HepG2 (cell line): ENCODE data around the gene THOC1. TPM values are rescaled to one million over a fixed set of nuclear protein-coding genes. Genes with fewer than 3 reads are reported as not detected.

Source experiments
- ARID2 ChIP-seq: sonication (generic); formaldehyde crosslinking; IDR thresholded peaks from 2 replicates; pipeline ENCODE4 v1.8.1; 2022; ENCODE audit warnings: mild to moderate bottlenecking, missing genetic modification reagents, borderline replicate concordance
- BRD4 ChIP-seq: sonication (generic); formaldehyde crosslinking; IDR thresholded peaks from 2 replicates; pipeline ENCODE4 v1.4.0; 2020; ENCODE audit warnings: missing genetic modification reagents
- HNRNPH1 ChIP-seq: fragments of 200-400 bp; formaldehyde crosslinking; optimal IDR thresholded peaks from 2 replicates; pipeline ENCODE3; 2017; ENCODE audit warnings: mild to moderate bottlenecking, low read depth, low read length
- JUN ChIP-seq: sonication (generic); formaldehyde crosslinking; IDR thresholded peaks from 2 replicates; pipeline ENCODE4 v1.4.0; 2020; ENCODE audit warnings: mild to moderate bottlenecking, missing genetic modification reagents
- MTF1 ChIP-seq: sonication (generic); formaldehyde crosslinking; IDR thresholded peaks from 2 replicates; pipeline ENCODE4 v1.5.0; 2020; ENCODE audit warnings: missing genetic modification reagents
- NCOA5 ChIP-seq: sonication (generic); formaldehyde crosslinking; IDR thresholded peaks from 2 replicates; pipeline ENCODE4 v1.4.0; 2020; ENCODE audit warnings: missing genetic modification reagents
- NFYB ChIP-seq: sonication (generic); formaldehyde crosslinking; IDR thresholded peaks from 2 replicates; pipeline ENCODE4 v1.4.0; 2020; ENCODE audit warnings: missing genetic modification reagents
- REXO4 ChIP-seq: sonication (generic); formaldehyde crosslinking; IDR thresholded peaks from 2 replicates; pipeline ENCODE4 v1.8.0; 2022; ENCODE audit warnings: missing genetic modification reagents, mild to moderate bottlenecking, borderline replicate concordance
- SMAD9 ChIP-seq: sonication (generic); formaldehyde crosslinking; IDR thresholded peaks from 2 replicates; pipeline ENCODE4 v1.5.1; 2020; ENCODE audit warnings: mild to moderate bottlenecking, missing genetic modification reagents
- WIZ ChIP-seq: sonication (generic); formaldehyde crosslinking; IDR thresholded peaks from 2 replicates; pipeline ENCODE4 v1.5.1; 2020; ENCODE audit warnings: mild to moderate bottlenecking, missing genetic modification reagents
- YEATS4 ChIP-seq: sonication (generic); formaldehyde crosslinking; IDR thresholded peaks from 2 replicates; pipeline ENCODE4 v1.4.0; 2020; ENCODE audit warnings: missing genetic modification reagents, borderline replicate concordance
- ZNF747 ChIP-seq: sonication (generic); formaldehyde crosslinking; IDR thresholded peaks from 2 replicates; pipeline ENCODE4 v1.8.1; 2023; ENCODE audit warnings: missing genetic modification reagents, mild to moderate bottlenecking, borderline replicate concordance
- polyA plus RNA-seq, 8 experiments: library from polyadenylated mRNA; depleted of rRNA in 3 of 8; stranded (reverse) in 7 of 8; unstranded in 1 of 8; fragments of >200 nt; fragmentation: Illumina TruSeq in 4 of 8; extraction: Trizol in 4 of 8; gene quantifications; 2 replicates each; pipeline versions ENCODE4 v1.2.1 to v1.2.3, GENCODE V29; 2011 to 2016; ENCODE audit warnings: low read depth in 4 of 8, missing spikeins in 1 of 8, mixed read lengths in 1 of 8; ENCODE audit not compliant: insufficient read depth in 1 of 8
- total RNA-seq, 5 experiments: library from RNA; depleted of rRNA; stranded (reverse); fragments of >200 nt; fragmentation: Illumina TruSeq; extraction: Trizol; gene quantifications; 2 replicates each; pipeline ENCODE4 v1.2.3, GENCODE V29; 2016; ENCODE audit warnings: low read depth in 1 of 5
- TF ChIP-seq, protein P1 (sequence below): sonication (generic); formaldehyde crosslinking; IDR thresholded peaks from 2 replicates; pipeline ENCODE4 v1.5.0; 2020; ENCODE audit warnings: mild to moderate bottlenecking, missing genetic modification reagents, borderline replicate concordance
- TF ChIP-seq, protein P2 (sequence below): sonication (generic); formaldehyde crosslinking; IDR thresholded peaks from 2 replicates; pipeline ENCODE4 v1.4.0; 2020; ENCODE audit warnings: missing genetic modification reagents, borderline replicate concordance
- TF ChIP-seq, protein P3 (sequence below): sonication (generic); formaldehyde crosslinking; IDR thresholded peaks from 2 replicates; pipeline ENCODE4 v1.8.0; 2022; ENCODE audit warnings: mild to moderate bottlenecking, missing genetic modification reagents, borderline replicate concordance
- TF ChIP-seq, protein P4 (sequence below): sonication (generic); formaldehyde crosslinking; IDR thresholded peaks from 2 replicates; pipeline ENCODE4 v1.8.1; 2023; ENCODE audit warnings: mild to moderate bottlenecking, inconsistent platforms, moderate library complexity, missing genetic modification reagents, borderline replicate concordance

Gene THOC1
- total and polyA plus RNA-seq, 2 of the 13 experiments (the other 11 are each of a cell fraction or from before 2014, with no cell fraction given), result 40.6 to 56.7 TPM

DNA sequence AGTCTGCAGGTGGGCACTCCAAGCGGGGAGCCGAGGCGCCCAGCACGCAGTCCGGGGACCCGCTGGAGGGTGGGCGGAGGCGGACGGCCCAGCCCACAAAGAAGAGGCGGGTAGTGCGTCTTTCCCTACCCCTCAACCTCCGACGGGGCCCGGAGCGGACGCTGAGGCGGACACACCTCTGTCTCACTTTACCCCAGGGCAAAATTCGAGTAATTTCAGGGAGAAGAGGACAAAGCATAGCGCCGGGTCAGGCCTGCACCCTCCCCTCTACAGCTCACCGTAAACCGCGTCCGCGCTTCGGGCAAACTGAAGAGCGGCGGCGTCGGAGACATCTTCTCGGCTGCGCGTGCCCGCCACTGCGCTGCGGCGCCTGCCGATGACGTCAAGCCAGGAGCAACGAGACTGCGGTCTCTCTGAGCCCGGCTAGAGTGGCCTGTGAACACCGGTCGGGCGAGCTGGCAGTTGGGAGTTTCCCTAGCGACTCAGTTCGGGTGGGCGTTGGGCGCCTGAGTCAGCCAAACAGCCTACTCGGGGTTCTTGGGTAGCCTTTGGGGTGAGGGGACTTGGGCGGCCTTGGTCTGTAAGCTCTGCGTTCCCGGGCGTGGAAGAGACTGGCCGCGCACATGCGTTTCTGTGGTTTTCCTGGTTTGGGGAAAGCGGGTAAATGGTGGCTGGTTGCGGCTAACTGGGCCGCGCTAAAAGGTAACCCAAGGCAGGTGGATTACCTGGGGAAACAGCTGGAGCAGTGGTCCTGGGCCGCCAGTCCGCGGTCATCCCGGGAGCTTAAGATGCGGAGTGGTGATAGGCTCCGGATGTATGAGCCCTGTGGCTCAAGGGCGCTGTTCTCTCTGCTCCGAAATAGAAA, at the start of gene THOC1 (continued):
- TF ChIP-seq, protein P1, sequence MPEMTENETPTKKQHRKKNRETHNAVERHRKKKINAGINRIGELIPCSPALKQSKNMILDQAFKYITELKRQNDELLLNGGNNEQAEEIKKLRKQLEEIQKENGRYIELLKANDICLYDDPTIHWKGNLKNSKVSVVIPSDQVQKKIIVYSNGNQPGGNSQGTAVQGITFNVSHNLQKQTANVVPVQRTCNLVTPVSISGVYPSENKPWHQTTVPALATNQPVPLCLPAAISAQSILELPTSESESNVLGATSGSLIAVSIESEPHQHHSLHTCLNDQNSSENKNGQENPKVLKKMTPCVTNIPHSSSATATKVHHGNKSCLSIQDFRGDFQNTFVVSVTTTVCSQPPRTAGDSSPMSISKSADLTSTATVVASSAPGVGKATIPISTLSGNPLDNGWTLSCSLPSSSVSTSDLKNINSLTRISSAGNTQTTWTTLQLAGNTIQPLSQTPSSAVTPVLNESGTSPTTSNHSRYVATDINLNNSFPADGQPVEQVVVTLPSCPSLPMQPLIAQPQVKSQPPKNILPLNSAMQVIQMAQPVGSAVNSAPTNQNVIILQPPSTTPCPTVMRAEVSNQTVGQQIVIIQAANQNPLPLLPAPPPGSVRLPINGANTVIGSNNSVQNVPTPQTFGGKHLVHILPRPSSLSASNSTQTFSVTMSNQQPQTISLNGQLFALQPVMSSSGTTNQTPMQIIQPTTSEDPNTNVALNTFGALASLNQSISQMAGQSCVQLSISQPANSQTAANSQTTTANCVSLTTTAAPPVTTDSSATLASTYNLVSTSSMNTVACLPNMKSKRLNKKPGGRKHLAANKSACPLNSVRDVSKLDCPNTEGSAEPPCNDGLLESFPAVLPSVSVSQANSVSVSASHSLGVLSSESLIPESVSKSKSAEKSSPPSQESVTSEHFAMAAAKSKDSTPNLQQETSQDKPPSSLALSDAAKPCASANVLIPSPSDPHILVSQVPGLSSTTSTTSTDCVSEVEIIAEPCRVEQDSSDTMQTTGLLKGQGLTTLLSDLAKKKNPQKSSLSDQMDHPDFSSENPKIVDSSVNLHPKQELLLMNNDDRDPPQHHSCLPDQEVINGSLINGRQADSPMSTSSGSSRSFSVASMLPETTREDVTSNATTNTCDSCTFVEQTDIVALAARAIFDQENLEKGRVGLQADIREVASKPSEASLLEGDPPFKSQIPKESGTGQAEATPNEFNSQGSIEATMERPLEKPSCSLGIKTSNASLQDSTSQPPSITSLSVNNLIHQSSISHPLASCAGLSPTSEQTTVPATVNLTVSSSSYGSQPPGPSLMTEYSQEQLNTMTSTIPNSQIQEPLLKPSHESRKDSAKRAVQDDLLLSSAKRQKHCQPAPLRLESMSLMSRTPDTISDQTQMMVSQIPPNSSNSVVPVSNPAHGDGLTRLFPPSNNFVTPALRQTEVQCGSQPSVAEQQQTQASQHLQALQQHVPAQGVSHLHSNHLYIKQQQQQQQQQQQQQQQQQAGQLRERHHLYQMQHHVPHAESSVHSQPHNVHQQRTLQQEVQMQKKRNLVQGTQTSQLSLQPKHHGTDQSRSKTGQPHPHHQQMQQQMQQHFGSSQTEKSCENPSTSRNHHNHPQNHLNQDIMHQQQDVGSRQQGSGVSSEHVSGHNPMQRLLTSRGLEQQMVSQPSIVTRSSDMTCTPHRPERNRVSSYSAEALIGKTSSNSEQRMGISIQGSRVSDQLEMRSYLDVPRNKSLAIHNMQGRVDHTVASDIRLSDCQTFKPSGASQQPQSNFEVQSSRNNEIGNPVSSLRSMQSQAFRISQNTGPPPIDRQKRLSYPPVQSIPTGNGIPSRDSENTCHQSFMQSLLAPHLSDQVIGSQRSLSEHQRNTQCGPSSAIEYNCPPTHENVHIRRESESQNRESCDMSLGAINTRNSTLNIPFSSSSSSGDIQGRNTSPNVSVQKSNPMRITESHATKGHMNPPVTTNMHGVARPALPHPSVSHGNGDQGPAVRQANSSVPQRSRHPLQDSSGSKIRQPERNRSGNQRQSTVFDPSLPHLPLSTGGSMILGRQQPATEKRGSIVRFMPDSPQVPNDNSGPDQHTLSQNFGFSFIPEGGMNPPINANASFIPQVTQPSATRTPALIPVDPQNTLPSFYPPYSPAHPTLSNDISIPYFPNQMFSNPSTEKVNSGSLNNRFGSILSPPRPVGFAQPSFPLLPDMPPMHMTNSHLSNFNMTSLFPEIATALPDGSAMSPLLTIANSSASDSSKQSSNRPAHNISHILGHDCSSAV (CRISPR knock-in tag), result peak; percentile 87; the same call in 1 of the 2 replicates
- TF ChIP-seq MTF1 (CRISPR knock-in tag) (0 out of 2 replicates have a peak, but pooled peaks have one; percentile 30), NCOA5 (CRISPR knock-in tag) (no peak), NFYB (CRISPR knock-in tag) (0 out of 2 replicates have a peak, but pooled peaks have one; percentile 38), JUN (peak; percentile 68), ARID2 (CRISPR knock-in tag) (no peak; the same call in 1 of the 2 replicates), BRD4 (CRISPR knock-in tag) (peak; percentile 92; the same call in 1 of the 2 replicates), WIZ (no peak), SMAD9 (CRISPR knock-in tag) (peak; percentile 63; the same call in 1 of the 2 replicates), REXO4 (no peak), ZNF747 (CRISPR knock-in tag) (peak; percentile 93), HNRNPH1 (no peak), YEATS4 (CRISPR knock-in tag) (peak; percentile 95)
- TF ChIP-seq, protein P2, sequence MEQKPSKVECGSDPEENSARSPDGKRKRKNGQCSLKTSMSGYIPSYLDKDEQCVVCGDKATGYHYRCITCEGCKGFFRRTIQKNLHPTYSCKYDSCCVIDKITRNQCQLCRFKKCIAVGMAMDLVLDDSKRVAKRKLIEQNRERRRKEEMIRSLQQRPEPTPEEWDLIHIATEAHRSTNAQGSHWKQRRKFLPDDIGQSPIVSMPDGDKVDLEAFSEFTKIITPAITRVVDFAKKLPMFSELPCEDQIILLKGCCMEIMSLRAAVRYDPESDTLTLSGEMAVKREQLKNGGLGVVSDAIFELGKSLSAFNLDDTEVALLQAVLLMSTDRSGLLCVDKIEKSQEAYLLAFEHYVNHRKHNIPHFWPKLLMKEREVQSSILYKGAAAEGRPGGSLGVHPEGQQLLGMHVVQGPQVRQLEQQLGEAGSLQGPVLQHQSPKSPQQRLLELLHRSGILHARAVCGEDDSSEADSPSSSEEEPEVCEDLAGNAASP, result peak; percentile 73
- TF ChIP-seq, protein P3, sequence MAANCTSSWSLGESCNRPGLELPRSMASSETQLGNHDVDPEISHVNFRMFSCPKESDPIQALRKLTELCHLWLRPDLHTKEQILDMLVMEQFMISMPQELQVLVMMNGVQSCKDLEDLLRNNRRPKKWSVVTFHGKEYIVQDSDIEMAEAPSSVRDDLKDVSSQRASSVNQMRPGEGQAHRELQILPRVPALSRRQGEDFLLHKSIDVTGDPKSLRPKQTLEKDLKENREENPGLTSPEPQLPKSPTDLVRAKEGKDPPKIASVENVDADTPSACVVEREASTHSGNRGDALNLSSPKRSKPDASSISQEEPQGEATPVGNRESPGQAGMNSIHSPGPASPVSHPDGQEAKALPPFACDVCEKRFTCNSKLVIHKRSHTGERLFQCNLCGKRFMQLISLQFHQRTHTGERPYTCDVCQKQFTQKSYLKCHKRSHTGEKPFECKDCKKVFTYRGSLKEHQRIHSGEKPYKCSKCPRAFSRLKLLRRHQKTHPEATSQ (CRISPR knock-in tag), result peak; percentile 92; the same call in 1 of the 2 replicates
- TF ChIP-seq, protein P4, sequence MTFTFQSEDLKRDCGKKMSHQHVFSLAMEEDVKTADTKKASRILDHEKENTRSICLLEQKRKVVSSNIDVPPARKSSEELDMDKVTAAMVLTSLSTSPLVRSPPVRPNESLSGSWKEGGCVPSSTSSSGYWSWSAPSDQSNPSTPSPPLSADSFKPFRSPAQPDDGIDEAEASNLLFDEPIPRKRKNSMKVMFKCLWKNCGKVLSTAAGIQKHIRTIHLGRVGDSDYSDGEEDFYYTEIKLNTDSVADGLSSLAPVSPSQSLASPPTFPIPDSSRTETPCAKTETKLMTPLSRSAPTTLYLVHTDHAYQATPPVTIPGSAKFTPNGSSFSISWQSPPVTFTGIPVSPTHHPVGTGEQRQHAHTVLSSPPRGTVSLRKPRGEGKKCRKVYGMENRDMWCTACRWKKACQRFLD (CRISPR knock-in tag), result peak; percentile 70; the same call in 1 of the 2 replicates
